OCI-LY1 (cell line): ENCODE measurements around the gene SCPEP1.

Experiments used
- H2AFZ ChIP-seq: fragments of 200-600 bp; sonication (generic), shearing (Covaris generic); 2 replicates; pipeline ENCODE4 v1.6.0; 2014; ENCODE audit warnings: antibody characterized with exemption, mild to moderate bottlenecking, low read length
- H3F3A ChIP-seq: fragments of 200-600 bp; sonication (generic), shearing (Covaris generic); 2 replicates; pipeline ENCODE4 v1.6.0; 2014; ENCODE audit warnings: mild to moderate bottlenecking, antibody characterized with exemption, low read length, moderate library complexity; ENCODE audit not compliant: insufficient read depth
- H3K27ac ChIP-seq: fragments of 200-600 bp; sonication (generic); 2 replicates; pipeline ENCODE4 v1.5.1; 2014; ENCODE audit warnings: low read length, mixed run types, mild to moderate bottlenecking, low read depth; ENCODE audit not compliant: poor library complexity, severe bottlenecking
- H3K27me3 ChIP-seq: fragments of 200-600 bp; sonication (generic); 2 replicates; pipeline ENCODE4 v1.6.0; 2014; ENCODE audit warnings: antibody characterized with exemption, mild to moderate bottlenecking, low read length, moderate library complexity; ENCODE audit not compliant: insufficient read depth
- H3K36me3 ChIP-seq: fragments of 200-600 bp; sonication (generic); 2 replicates; pipeline ENCODE4 v1.6.1; 2014; ENCODE audit warnings: mild to moderate bottlenecking, antibody characterized with exemption, low read length, moderate library complexity, mixed read lengths; ENCODE audit not compliant: insufficient read depth
- H3K4me1 ChIP-seq: fragments of 200-600 bp; sonication (generic); 2 replicates; pipeline ENCODE4 v1.5.1; 2014; ENCODE audit warnings: mild to moderate bottlenecking, low read length, moderate library complexity; ENCODE audit not compliant: insufficient read depth, severe bottlenecking
- H3K4me2 ChIP-seq: fragments of 200-600 bp; sonication (generic), shearing (Covaris generic); 2 replicates; pipeline ENCODE4 v1.6.1; 2014; ENCODE audit warnings: low read length
- H3K4me3 ChIP-seq: fragments of 200-600 bp; sonication (generic); 2 replicates; pipeline ENCODE4 v1.5.1; 2014; ENCODE audit warnings: low read length, low read depth, mild to moderate bottlenecking, mixed read lengths; ENCODE audit not compliant: poor library complexity, severe bottlenecking
- H3K79me2 ChIP-seq: fragments of 200-600 bp; shearing (Covaris generic); 2 replicates; pipeline ENCODE4 v1.6.1; 2016; ENCODE audit warnings: mixed run types, low read length, mixed read lengths; ENCODE audit not compliant: insufficient read depth
- H3K9ac ChIP-seq: fragments of 200-600 bp; sonication (generic), shearing (Covaris generic); 2 replicates; pipeline ENCODE4 v1.6.1; 2014; ENCODE audit warnings: mild to moderate bottlenecking, low read length, mixed read lengths
- H3K9me2 ChIP-seq: fragments of 200-600 bp; sonication (generic), shearing (Covaris generic); 2 replicates; pipeline ENCODE4 v1.6.1; 2014; ENCODE audit warnings: low read depth, mild to moderate bottlenecking, low read length, mixed read lengths
- H3K9me3 ChIP-seq: fragments of 200-600 bp; shearing (Covaris generic); 2 replicates; pipeline ENCODE4 v1.6.1; 2014; ENCODE audit warnings: low read length, mixed read lengths
- H4K20me1 ChIP-seq: fragments of 200-600 bp; sonication (generic), shearing (Covaris generic); 2 replicates; pipeline ENCODE4 v1.6.0; 2016; ENCODE audit warnings: mild to moderate bottlenecking, low read length; ENCODE audit not compliant: insufficient read depth
- CTCF ChIP-seq: fragments of 200-600 bp; sonication (generic), shearing (Covaris generic); IDR thresholded peaks from 2 replicates; pipeline ENCODE4 v1.5.1; 2017; ENCODE audit warnings: mild to moderate bottlenecking, antibody characterized with exemption, low read length, moderate library complexity, mixed read lengths
- EZH2 ChIP-seq: fragments of 200-600 bp; sonication (generic), shearing (Covaris generic); IDR thresholded peaks from 2 replicates; pipeline ENCODE4 v1.8.0; 2017; ENCODE audit warnings: borderline replicate concordance, mixed run types, mild to moderate bottlenecking, antibody characterized with exemption, low read length, moderate library complexity, mixed read lengths

The SCPEP1 gene

GRCh38 chr17:56930739-56931337 is 47.1 kb upstream of the SCPEP1 start:
- Histone ChIP-seq H3K4me1 (no peaks in the 10 kb centered on the region), H3K4me2 (no peak overlapping the region), H3K36me3 (peaks cover 20% of the 10 kb centered on the region), H3K9me2 (no peaks in the 10 kb centered on the region), H3K27me3 (no peaks in the 10 kb centered on the region), H3K9me3 (peaks cover 17% of the 10 kb centered on the region), H2AFZ (no peak overlapping the region), H4K20me1 (no peaks in the 10 kb centered on the region), H3K4me3 (no peak overlapping the region), H3K9ac (no peak overlapping the region), H3K27ac (no peak overlapping the region), H3F3A (no peaks in the 10 kb centered on the region), H3K79me2 (no peaks in the 10 kb centered on the region)
- no peak for TF ChIP-seq CTCF
- no peak for TF ChIP-seq EZH2

- Histone ChIP-seq H3K79me2 (no peaks in the 10 kb centered on the region), H3K9me2 (no peaks in the 10 kb centered on the region), H3K36me3 (peaks cover 44% of the 10 kb centered on the region), H3K4me3 (no peak overlapping the region), H3K9ac (no peak overlapping the region), H3K4me2 (no peak overlapping the region), H3K27ac (no peak overlapping the region), H3K4me1 (no peaks in the 10 kb centered on the region), H3F3A (no peaks in the 10 kb centered on the region), H2AFZ (no peak overlapping the region), H4K20me1 (no peaks in the 10 kb centered on the region), H3K27me3 (no peaks in the 10 kb centered on the region), H3K9me3 (peaks cover 17% of the 10 kb centered on the region)
- TF ChIP-seq EZH2 (no peak), CTCF (no peak)
These were observed 44.7 kb upstream of the SCPEP1 start for GRCh38 chr17:56933151-56933745.

GRCh38 chr17:56933868-56934267 is 44.1 kb upstream of the SCPEP1 start:
- Histone ChIP-seq H3K4me2 (no peak overlapping the region), H3K36me3 (peaks cover 50% of the 10 kb centered on the region), H3K79me2 (no peaks in the 10 kb centered on the region), H3K9ac (no peak overlapping the region), H3K27me3 (no peaks in the 10 kb centered on the region), H3K4me1 (no peaks in the 10 kb centered on the region), H3K4me3 (no peak overlapping the region), H3K9me3 (peaks cover 17% of the 10 kb centered on the region), H4K20me1 (no peaks in the 10 kb centered on the region), H3F3A (no peaks in the 10 kb centered on the region), H3K27ac (no peak overlapping the region), H2AFZ (no peak overlapping the region), H3K9me2 (no peaks in the 10 kb centered on the region)
- TF ChIP-seq CTCF (no peak), EZH2 (no peak)
